Fibroblast of mammary gland (primary cell): Measurements from ENCODE around the gene SERPINA12.

ENCODE experiments used
- DNase-seq: peaks from one replicate; pipeline ENCODE4 v3.0.0-alpha.2; 2010; ENCODE audit warnings: low read depth
- H3K4me3 ChIP-seq: 2 replicates; pipeline ENCODE4 v1.5.1; 2011; ENCODE audit warnings: low read depth, mild to moderate bottlenecking, low read length, moderate library complexity; ENCODE audit not compliant: control insufficient read depth
- CTCF ChIP-seq: conservative IDR thresholded peaks from 2 replicates; pipeline ENCODE4 v1.5.1; 2011; ENCODE audit warnings: low read depth, low read length, inconsistent platforms; ENCODE audit not compliant: control insufficient read depth, insufficient read depth

SERPINA12 gene

GRCh38 chr14:94451091-94451771 lies 58.0 kb downstream of the SERPINA12 start:
- H3K4me3 ChIP-seq: no peak overlapping the region
- no peak for DNase-seq
- TF ChIP-seq CTCF: no peak

GRCh38 chr14:94450722-94451090 lies 58.6 kb downstream of the SERPINA12 start:
- no peak for TF ChIP-seq CTCF
- no peak for DNase-seq

GRCh38 chr14:94449930-94450329 lies 59.3 kb downstream of the SERPINA12 start:
- no peak overlapping the region for H3K4me3 ChIP-seq
- TF ChIP-seq CTCF: no peak
- DNase-seq: no peak

More at GRCh38 chr14:94450722-94451090, 58.6 kb downstream of the SERPINA12 start:
- no peak overlapping the region for H3K4me3 ChIP-seq

- H3K4me3 ChIP-seq: no peak overlapping the region
- TF ChIP-seq CTCF: no peak
- DNase-seq: no peak
Observed at GRCh38 chr14:94448071-94448808, 61.0 kb downstream of the SERPINA12 start.

- no peak for DNase-seq
- no peak overlapping the region for H3K4me3 ChIP-seq
- TF ChIP-seq CTCF: no peak
Observed at GRCh38 chr14:94447206-94447605, 62.1 kb downstream of the SERPINA12 start.

GRCh38 chr14:94446126-94446525 lies 63.1 kb downstream of the SERPINA12 start:
- no peak overlapping the region for H3K4me3 ChIP-seq
- no peak for TF ChIP-seq CTCF
- no peak for DNase-seq
